Purkinje cell (primary cell): Measurements from ENCODE around the gene CHI3L2. TPM values are rescaled to one million over a fixed set of nuclear protein-coding genes. Genes with fewer than 3 reads are reported as not detected.

Experiments used
- polyA plus RNA-seq: library from polyadenylated mRNA; unstranded; fragments of >200 nt; fragmentation: Nextera tagmentation; gene quantifications from 2 replicates; pipeline ENCODE4 v1.2.1, GENCODE V29; 2014

CHI3L2 gene, protein sequence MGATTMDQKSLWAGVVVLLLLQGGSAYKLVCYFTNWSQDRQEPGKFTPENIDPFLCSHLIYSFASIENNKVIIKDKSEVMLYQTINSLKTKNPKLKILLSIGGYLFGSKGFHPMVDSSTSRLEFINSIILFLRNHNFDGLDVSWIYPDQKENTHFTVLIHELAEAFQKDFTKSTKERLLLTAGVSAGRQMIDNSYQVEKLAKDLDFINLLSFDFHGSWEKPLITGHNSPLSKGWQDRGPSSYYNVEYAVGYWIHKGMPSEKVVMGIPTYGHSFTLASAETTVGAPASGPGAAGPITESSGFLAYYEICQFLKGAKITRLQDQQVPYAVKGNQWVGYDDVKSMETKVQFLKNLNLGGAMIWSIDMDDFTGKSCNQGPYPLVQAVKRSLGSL
- not detected in 2 replicates for polyA plus RNA-seq

DNA sequence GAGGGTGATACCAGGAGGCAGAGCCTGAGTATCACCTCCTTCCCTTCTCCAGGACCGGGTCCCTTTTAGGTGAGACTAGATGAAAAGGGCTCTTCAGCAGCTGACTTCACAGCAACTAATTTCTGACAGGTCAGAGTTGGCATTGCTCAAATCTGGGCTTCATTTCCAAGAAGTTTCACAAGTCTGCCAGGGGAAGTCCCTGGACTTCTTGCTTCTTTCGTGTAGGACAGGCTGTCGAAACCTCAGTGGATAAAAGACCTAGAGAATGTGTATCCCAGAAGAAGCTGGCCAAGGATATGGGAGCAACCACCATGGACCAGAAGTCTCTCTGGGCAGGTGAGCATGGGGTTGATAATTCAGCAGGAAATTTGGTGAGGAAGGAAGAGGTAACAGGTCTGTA lies at the start of gene CHI3L2:
CHI3L2 (plus strand) TSS at position 280 of the 400 bp plus-strand sequence; CDS start at position 297, 17 bp downstream.

DNA sequence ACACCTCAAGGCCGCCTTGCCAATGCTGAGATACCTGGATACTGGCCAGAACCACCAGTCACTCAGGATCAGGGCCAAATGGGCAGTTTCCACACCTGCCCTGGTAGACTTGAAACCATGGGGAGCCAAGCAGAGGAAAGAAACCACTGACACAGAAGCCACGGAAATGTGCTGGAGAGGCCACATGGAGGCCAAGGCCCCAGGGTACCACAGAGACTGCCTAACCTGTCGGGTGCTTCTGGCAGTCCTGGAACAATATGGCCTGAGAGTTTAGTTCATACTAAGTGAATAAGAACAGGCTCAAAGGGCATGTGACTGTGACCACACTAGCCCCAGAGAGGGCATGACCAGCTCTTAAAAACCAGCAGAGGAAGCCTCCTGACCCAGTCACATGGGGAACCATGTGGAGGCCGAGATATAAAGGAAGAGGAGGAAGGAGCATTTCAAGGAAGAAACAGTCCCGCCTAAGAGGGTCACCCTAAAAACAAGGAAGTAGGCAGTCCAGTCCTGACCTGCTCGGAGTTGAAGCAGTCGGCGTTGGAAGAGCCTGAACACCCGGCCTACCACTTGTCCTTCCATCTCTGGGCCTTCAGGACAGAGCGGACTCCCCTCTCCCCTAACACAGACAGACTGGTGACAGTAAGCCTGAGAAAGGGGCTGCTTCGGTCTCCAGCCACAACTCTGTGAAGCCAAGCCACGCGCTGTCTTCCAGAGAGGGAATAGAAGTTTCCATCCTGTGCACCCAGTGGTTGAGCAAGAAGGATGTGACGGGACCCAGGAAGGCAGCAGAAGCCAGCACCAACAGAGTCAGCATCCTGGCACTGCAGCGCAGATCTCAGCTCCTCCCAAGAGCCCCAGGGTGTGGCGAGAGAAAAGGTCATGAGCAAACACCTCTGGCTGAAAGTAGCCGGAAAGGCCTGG lies 27.4 kb upstream of the CHI3L2 start, which contains the start of gene DENND2D:
DENND2D (minus strand) TSS at position 766 of the 921 bp plus-strand sequence; CDS start at position 579, 187 bp downstream.

DNA sequence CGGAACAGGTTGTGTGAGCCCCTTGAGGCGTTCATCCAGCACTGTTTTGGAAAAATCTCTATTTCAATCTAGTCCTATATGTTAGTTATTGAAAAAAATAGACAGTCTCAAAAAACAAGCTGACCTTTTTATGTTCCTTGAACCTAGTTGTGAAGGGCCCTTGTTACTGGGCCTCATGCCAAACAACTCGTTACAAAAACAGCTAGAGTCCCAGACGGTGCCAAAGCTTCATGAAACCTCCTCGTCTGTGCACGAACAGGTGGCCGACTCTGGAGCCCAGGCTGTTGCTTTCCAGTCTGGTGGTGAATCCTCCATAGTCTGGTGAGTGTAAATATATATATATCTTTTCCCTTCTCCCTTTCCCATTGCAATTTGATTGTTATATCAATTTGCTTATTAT lies 63.1 kb downstream of the CHI3L2 start, which contains the start of gene CHIA:
CHIA (plus strand) TSS at position 222 of the 400 bp plus-strand sequence. CDS start 19,617 bp downstream, outside the sequence.

Other genes with a start within 250 kb of the CHI3L2 start
- 44.7 and 49.2 TPM in 2 replicates for gene DRAM2, start 87.6 kb upstream of the CHI3L2 start, polyA plus RNA-seq
- 16.0 and 17.1 TPM in 2 replicates for gene CEPT1, start 87.5 kb upstream of the CHI3L2 start, polyA plus RNA-seq
- gene DENND2D, start 27.1 kb upstream of the CHI3L2 start, polyA plus RNA-seq = 14.8 and 16.3 TPM in 2 replicates
- not detected in 2 replicates for gene CHIA, start 63.1 kb downstream of the CHI3L2 start, polyA plus RNA-seq
- gene OVGP1, start 200.0 kb downstream of the CHI3L2 start, polyA plus RNA-seq = 0.59 TPM in 1 of 2 replicates, not detected in the other
- 11.4 and 16.2 TPM in 2 replicates for gene WDR77, start 221.5 kb downstream of the CHI3L2 start, polyA plus RNA-seq
- 901 and 1,193 TPM in 2 replicates for gene ATP5PB, start 221.8 kb downstream of the CHI3L2 start, polyA plus RNA-seq
- gene C1orf162, start 246.3 kb downstream of the CHI3L2 start, polyA plus RNA-seq = 3.1 and 5.8 TPM in 2 replicates